Smooth muscle cell (in vitro differentiated cells): Measurements from ENCODE around the gene TNS1. TPM values are rescaled to one million over a fixed set of nuclear protein-coding genes. Genes with fewer than 3 reads are reported as not detected.

Source experiments
- DNase-seq: peaks from one replicate; lab custom pipeline; 2025; ENCODE audit not compliant: unreplicated experiment; lab: John Stamatoyannopoulos, UW
- H2AFZ ChIP-seq: fragments of 200-600 bp; sonication (generic); 2 replicates; pipeline ENCODE4 v1.6.0; 2016; ENCODE audit warnings: antibody characterized with exemption, low read depth, mild to moderate bottlenecking
- H3F3A ChIP-seq: fragments of 200-600 bp; sonication (generic); 2 replicates; pipeline ENCODE4 v1.6.0; 2017; ENCODE audit warnings: antibody characterized with exemption, low read depth
- H3K27ac ChIP-seq: fragments of 200-600 bp; sonication (generic); 2 replicates; pipeline ENCODE4 v1.5.1; 2016; ENCODE audit warnings: low read depth, mild to moderate bottlenecking
- H3K27me3 ChIP-seq: fragments of 200-600 bp; sonication (generic); 2 replicates; pipeline ENCODE4 v1.6.1; 2016; ENCODE audit warnings: low read depth, mild to moderate bottlenecking
- H3K36me3 ChIP-seq: fragments of 200-600 bp; sonication (generic); 2 replicates; pipeline ENCODE4 v1.5.1; 2016; ENCODE audit warnings: low read depth
- H3K4me1 ChIP-seq: fragments of 200-600 bp; sonication (generic); 2 replicates; pipeline ENCODE4 v1.5.1; 2016; ENCODE audit warnings: low read depth
- H3K4me2 ChIP-seq: fragments of 200-600 bp; sonication (generic); 2 replicates; pipeline ENCODE4 v1.6.0; 2016; ENCODE audit warnings: mild to moderate bottlenecking
- H3K4me3 ChIP-seq: fragments of 200-600 bp; sonication (generic); 2 replicates; pipeline ENCODE4 v1.5.1; 2016; ENCODE audit warnings: mild to moderate bottlenecking
- H3K79me2 ChIP-seq: fragments of 200-600 bp; sonication (generic); 2 replicates; pipeline ENCODE4 v1.6.0; 2016; ENCODE audit warnings: low read depth, mild to moderate bottlenecking
- H3K9ac ChIP-seq: fragments of 200-600 bp; sonication (generic); 2 replicates; pipeline ENCODE4 v1.6.0; 2016; ENCODE audit warnings: low read depth
- H3K9me3 ChIP-seq: fragments of 200-600 bp; sonication (generic); replicated peaks from 2 replicates; pipeline ENCODE4 v1.5.1; 2016; ENCODE audit warnings: low read depth
- H4K20me1 ChIP-seq: fragments of 200-600 bp; sonication (generic); 2 replicates; pipeline ENCODE4 v1.6.0; 2016; ENCODE audit warnings: low read depth
- WGBS: methylation state at CpG from one replicate; pipeline ENCODE4 v1.1.7; 2016; ENCODE audit warnings: low lambda C conversion rate; 5-methylcytosine and 5-hydroxymethylcytosine counted together
- polyA plus RNA-seq: library from polyadenylated mRNA; unstranded; fragments of >200 nt; fragmentation: Nextera tagmentation; extraction: Ambion mirVana; gene quantifications from 2 replicates; pipeline ENCODE4 v1.2.1, GENCODE V29; 2016
- total RNA-seq: library from RNA; depleted of rRNA; stranded (reverse); fragments of >200 nt; gene quantifications from 2 replicates; pipeline ENCODE4 v1.2.3, GENCODE V29; 2014
- TF ChIP-seq, protein P1 (sequence below): fragments of 200-600 bp; sonication (generic); IDR thresholded peaks from 2 replicates; pipeline ENCODE4 v1.5.1; 2017; ENCODE audit warnings: borderline replicate concordance, mild to moderate bottlenecking, antibody characterized with exemption; ENCODE audit not compliant: insufficient read depth, poor library complexity, severe bottlenecking

TNS1 gene
- total and polyA plus RNA-seq, 2 experiments from 2014 or later: 52.3 to 61.5 TPM

DNA sequence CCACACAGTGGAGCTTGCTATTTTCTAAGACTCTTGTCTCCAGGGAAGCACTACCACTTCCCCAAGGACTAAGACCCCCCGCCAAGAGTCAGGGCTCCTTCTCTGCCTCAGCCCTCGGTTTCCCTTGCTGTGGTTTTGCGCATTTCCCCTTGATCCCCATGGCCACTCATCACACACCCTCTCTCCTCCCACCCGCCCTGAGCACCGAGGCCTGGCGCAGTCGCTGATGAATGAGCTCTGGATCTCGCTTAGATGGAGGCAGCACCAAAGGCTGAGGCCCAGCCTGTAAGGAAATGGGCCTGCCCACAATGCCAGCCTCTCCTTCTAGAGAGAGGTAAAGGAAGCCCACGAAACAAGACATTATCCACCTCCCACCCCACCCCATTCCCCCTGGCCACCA, 96.9 kb downstream of the TNS1 start:
- H3K9ac ChIP-seq: no peak overlapping the region
- H3K4me2 ChIP-seq: no peak overlapping the region
- no peaks in the 10 kb centered on the region for H3K36me3 ChIP-seq
- 85% methylated on average over 9 of the region's 9 CpGs for WGBS
- H3K79me2 ChIP-seq: peaks cover 70% of the 10 kb centered on the region
- H3F3A ChIP-seq: peaks cover 26% of the 10 kb centered on the region
- H3K27ac ChIP-seq: peak overlapping the region; percentile 86
- no peak for DNase-seq
- H2AFZ ChIP-seq: no peak overlapping the region
- H3K9me3 ChIP-seq: no peaks in the 10 kb centered on the region
- TF ChIP-seq, protein P1, sequence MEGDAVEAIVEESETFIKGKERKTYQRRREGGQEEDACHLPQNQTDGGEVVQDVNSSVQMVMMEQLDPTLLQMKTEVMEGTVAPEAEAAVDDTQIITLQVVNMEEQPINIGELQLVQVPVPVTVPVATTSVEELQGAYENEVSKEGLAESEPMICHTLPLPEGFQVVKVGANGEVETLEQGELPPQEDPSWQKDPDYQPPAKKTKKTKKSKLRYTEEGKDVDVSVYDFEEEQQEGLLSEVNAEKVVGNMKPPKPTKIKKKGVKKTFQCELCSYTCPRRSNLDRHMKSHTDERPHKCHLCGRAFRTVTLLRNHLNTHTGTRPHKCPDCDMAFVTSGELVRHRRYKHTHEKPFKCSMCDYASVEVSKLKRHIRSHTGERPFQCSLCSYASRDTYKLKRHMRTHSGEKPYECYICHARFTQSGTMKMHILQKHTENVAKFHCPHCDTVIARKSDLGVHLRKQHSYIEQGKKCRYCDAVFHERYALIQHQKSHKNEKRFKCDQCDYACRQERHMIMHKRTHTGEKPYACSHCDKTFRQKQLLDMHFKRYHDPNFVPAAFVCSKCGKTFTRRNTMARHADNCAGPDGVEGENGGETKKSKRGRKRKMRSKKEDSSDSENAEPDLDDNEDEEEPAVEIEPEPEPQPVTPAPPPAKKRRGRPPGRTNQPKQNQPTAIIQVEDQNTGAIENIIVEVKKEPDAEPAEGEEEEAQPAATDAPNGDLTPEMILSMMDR: no peak
- H4K20me1 ChIP-seq: peaks cover 96% of the 10 kb centered on the region
- H3K4me1 ChIP-seq: peaks cover 5% of the 10 kb centered on the region
- no peak overlapping the region for H3K4me3 ChIP-seq
- H3K27me3 ChIP-seq: no peaks in the 10 kb centered on the region

DNA sequence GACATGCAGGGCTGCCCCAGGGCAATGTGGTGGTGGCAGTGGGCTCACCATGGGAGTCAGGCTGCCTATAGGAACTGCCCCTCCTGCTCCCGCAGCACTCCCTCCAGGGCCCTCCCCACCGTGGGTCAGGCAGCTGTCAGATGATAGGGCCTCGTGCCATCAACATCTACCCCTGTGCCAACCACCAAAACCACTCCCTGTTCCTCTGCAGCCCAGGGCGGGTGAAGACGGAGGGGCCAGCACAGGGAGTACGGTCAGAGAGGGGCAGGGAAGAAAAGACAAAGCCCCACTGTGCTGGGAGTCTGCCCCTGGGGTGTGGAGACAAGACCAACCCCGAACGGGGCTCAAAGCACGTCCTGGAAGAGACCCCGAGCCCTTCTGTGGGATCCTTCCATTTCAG, 97.4 kb downstream of the TNS1 start:
- Histone ChIP-seq H3K27ac (peak overlapping the region; percentile 86), H3K79me2 (peaks cover 68% of the 10 kb centered on the region), H4K20me1 (peaks cover 96% of the 10 kb centered on the region), H3K9me3 (no peaks in the 10 kb centered on the region), H3K36me3 (no peaks in the 10 kb centered on the region), H3K4me2 (no peak overlapping the region), H3K27me3 (no peaks in the 10 kb centered on the region), H3F3A (peaks cover 31% of the 10 kb centered on the region), H3K4me1 (peaks cover 5% of the 10 kb centered on the region), H3K9ac (no peak overlapping the region), H3K4me3 (no peak overlapping the region), H2AFZ (no peak overlapping the region)
- no peak for DNase-seq
- 92% methylated on average over 10 of the region's 10 CpGs for WGBS
- TF ChIP-seq, protein P1: no peak

DNA sequence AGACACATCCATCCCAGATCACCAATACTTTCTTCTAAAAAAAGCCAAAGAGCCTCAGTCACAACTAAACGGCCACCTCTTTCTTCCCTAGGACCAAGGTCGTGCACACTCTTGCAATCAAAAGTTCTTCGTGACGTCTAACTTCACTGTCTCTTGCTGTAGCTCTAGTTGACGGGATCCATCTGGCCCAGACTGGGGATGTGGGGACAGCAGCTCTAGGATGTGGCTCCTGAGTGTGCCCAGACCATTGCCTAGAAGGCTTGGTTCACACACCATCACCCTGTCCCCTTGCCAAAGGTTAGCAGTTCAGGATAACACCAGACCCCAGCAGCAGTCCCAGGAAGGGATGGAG, 98.2 kb downstream of the TNS1 start:
- Histone ChIP-seq H3K4me1 (peaks cover 5% of the 10 kb centered on the region), H3K27ac (peak overlapping the region; percentile 86), H3K9me3 (no peaks in the 10 kb centered on the region), H3K27me3 (no peaks in the 10 kb centered on the region), H3K4me3 (no peak overlapping the region), H3F3A (peaks cover 33% of the 10 kb centered on the region), H3K9ac (peak overlapping the region; percentile 28), H3K79me2 (peaks cover 60% of the 10 kb centered on the region), H2AFZ (no peak overlapping the region), H4K20me1 (peaks cover 96% of the 10 kb centered on the region), H3K4me2 (no peak overlapping the region), H3K36me3 (no peaks in the 10 kb centered on the region)
- TF ChIP-seq, protein P1: no peak
- DNase-seq: no peak
- 85% methylated on average over 5 of the region's 5 CpGs for WGBS

DNA sequence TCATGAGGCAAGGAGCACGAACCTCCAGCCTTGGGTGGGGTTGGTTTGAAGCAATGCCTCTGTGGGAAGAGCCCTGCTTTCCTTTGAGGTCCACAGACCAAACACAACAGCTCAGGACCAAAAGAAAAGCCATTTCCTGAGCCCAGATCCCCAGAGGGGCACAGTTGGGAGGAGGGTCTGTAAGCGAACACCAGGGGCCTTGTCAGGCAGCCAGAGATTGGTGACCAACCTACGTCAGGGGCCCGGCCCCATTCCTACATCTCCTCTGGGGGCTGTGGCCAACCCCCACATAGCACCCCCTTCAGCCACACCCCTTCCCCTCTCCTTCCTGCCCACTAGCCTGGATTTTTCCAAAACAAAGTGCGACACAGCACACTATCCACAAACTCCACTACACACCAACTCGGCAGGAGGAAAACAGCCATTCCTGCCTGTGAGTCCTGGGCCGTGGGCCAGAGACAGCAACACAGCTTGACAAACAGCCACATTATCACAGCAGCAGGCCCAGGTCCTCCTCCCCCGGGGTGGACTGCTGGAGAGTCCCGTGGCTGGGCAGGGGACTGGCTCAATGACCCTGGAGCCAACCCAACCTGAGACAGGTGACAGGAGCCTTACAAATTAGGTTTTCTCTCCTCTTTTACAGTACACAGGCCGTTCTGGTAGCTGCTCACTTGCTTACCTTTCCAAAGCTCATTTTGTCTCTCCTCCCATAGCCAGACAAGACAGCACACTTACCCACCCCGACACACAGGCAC, 98.8 kb downstream of the TNS1 start:
- Histone ChIP-seq H3F3A (peaks cover 33% of the 10 kb centered on the region), H3K9ac (peak overlapping the region; percentile 28), H3K79me2 (peaks cover 55% of the 10 kb centered on the region), H3K4me1 (peaks cover 5% of the 10 kb centered on the region), H3K4me3 (no peak overlapping the region), H4K20me1 (peaks cover 96% of the 10 kb centered on the region), H2AFZ (no peak overlapping the region), H3K27ac (peak overlapping the region; percentile 86), H3K9me3 (no peaks in the 10 kb centered on the region), H3K36me3 (no peaks in the 10 kb centered on the region), H3K4me2 (no peak overlapping the region), H3K27me3 (no peaks in the 10 kb centered on the region)
- DNase-seq: no peak
- TF ChIP-seq, protein P1: no peak
- WGBS: 42% methylated on average over 10 of the region's 11 CpGs
